GM18526 (cell line): ENCODE data around the gene CATSPERD.
A peak's percentile ranks its signal among the peaks of the same experiment; 100 is the strongest.

Source experiments
- POLR2A ChIP-seq: IDR thresholded peaks from 3 replicates; pipeline ENCODE4 v1.6.1; 2011; ENCODE audit not compliant: insufficient read length; ENCODE audit errors: extremely low read depth

The CATSPERD gene

GRCh38 chr19:5719961-5720790 lies at the start of gene CATSPERD, which contains the start of gene LONP1:
Gene CATSPERD (plus strand): TSS chr19:5720637. CDS start chr19:5720738, 101 bp downstream.
Gene LONP1 (minus strand): TSS chr19:5720146. CDS start chr19:5720132, 14 bp downstream.
- TF ChIP-seq POLR2A: peak; percentile 88

GRCh38 chr19:5671600-5671999 lies 48.8 kb upstream of the CATSPERD start:
- TF ChIP-seq POLR2A: no peak

GRCh38 chr19:5672708-5673459 lies 47.6 kb upstream of the CATSPERD start:
- TF ChIP-seq POLR2A: no peak

GRCh38 chr19:5673752-5674151 lies 46.7 kb upstream of the CATSPERD start:
- no peak for TF ChIP-seq POLR2A

- TF ChIP-seq POLR2A: no peak
These were observed 45.7 kb upstream of the CATSPERD start for GRCh38 chr19:5674714-5675113.

GRCh38 chr19:5676105-5676771 lies 44.2 kb upstream of the CATSPERD start:
- no peak for TF ChIP-seq POLR2A

- no peak for TF ChIP-seq POLR2A
These were observed 43.7 kb upstream of the CATSPERD start for GRCh38 chr19:5676772-5677105.

GRCh38 chr19:5677136-5677535 lies 43.3 kb upstream of the CATSPERD start:
- TF ChIP-seq POLR2A: no peak

GRCh38 chr19:5677580-5677979 lies 42.9 kb upstream of the CATSPERD start:
- TF ChIP-seq POLR2A: no peak

GRCh38 chr19:5678071-5678718 lies 42.2 kb upstream of the CATSPERD start:
- no peak for TF ChIP-seq POLR2A

GRCh38 chr19:5679289-5680083 lies 41.0 kb upstream of the CATSPERD start:
- no peak for TF ChIP-seq POLR2A

- no peak for TF ChIP-seq POLR2A
These were observed 40.4 kb upstream of the CATSPERD start for GRCh38 chr19:5680084-5680436.

GRCh38 chr19:5680437-5681368 lies 39.7 kb upstream of the CATSPERD start, which contains the start of the genes HSD11B1L and MICOS13:
Gene HSD11B1L (plus strand): TSS chr19:5681027. CDS start chr19:5684833, 3,806 bp downstream.
Gene MICOS13 (minus strand): TSS chr19:5680516. CDS start chr19:5680486, 30 bp downstream.
- peak; percentile 77 for TF ChIP-seq POLR2A
